Keratinocyte (primary cell): Measurements from ENCODE around the gene EIF2S2. TPM values are rescaled to one million over a fixed set of nuclear protein-coding genes. Genes with fewer than 3 reads are reported as not detected.

Source experiments
- DNase-seq: peaks from one replicate; pipeline ENCODE4 v3.0.0-alpha.2; 2011; ENCODE audit warnings: low read depth, missing footprints, low spot score
- FAIRE-seq: peaks from 2 replicates; lab custom pipeline; 2011; peaks lifted over from hg19 to GRCh38; lab: Jason Lieb, UNC
- H2AFZ ChIP-seq: 2 replicates; pipeline ENCODE4 v1.6.0; 2012; ENCODE audit warnings: low read length, control low read depth, inconsistent platforms; ENCODE audit not compliant: control insufficient read depth
- H3K27ac ChIP-seq: 2 replicates; pipeline ENCODE4 v1.5.1; 2011; ENCODE audit warnings: low read length; ENCODE audit not compliant: control insufficient read depth, insufficient read depth
- H3K27me3 ChIP-seq: 3 replicates; pipeline ENCODE4 v1.6.0; 2011; ENCODE audit warnings: low read length; ENCODE audit not compliant: control insufficient read depth, insufficient read depth; ENCODE audit errors: extremely low read depth
- H3K36me3 ChIP-seq, 2 experiments: 2 replicates in 1 of 2; 3 replicates in 1 of 2; pipeline ENCODE4 v1.5.1; 2011; ENCODE audit warnings: low read length in 2 of 2, mild to moderate bottlenecking in 1 of 2; ENCODE audit not compliant: control insufficient read depth in 2 of 2, insufficient read depth in 2 of 2; ENCODE audit errors: extremely low read depth in 1 of 2
- H3K4me1 ChIP-seq: 3 replicates; pipeline ENCODE4 v1.5.1; 2011; ENCODE audit warnings: low read length; ENCODE audit not compliant: control insufficient read depth, insufficient read depth; ENCODE audit errors: extremely low read depth
- H3K4me2 ChIP-seq: 3 replicates; pipeline ENCODE4 v1.6.0; 2011; ENCODE audit warnings: low read depth, low read length; ENCODE audit not compliant: control insufficient read depth, insufficient read depth; ENCODE audit errors: extremely low read depth
- H3K4me3 ChIP-seq, 3 experiments: fragments of 200-600 bp in 1 of 3; sonication (generic) in 1 of 3; 2 replicates in 2 of 3; 3 replicates in 1 of 3; pipeline ENCODE4 v1.5.1; 2011 to 2016; ENCODE audit warnings: low read length in 3 of 3, mild to moderate bottlenecking in 3 of 3, control low read depth in 2 of 3, inconsistent platforms in 1 of 3, low read depth in 1 of 3, mixed read lengths in 1 of 3, mixed run types in 1 of 3, moderate library complexity in 1 of 3; ENCODE audit not compliant: control insufficient read depth in 2 of 3, insufficient read depth in 2 of 3; ENCODE audit errors: extremely low read depth in 1 of 3
- H3K79me2 ChIP-seq: 2 replicates; pipeline ENCODE4 v1.6.0; 2012; ENCODE audit warnings: low read length; ENCODE audit not compliant: control insufficient read depth, insufficient read depth
- H3K9ac ChIP-seq: 3 replicates; pipeline ENCODE4 v1.6.0; 2011; ENCODE audit warnings: low read length; ENCODE audit not compliant: control insufficient read depth, insufficient read depth; ENCODE audit errors: extremely low read depth
- H3K9me1 ChIP-seq: 3 replicates; pipeline ENCODE4 v1.6.0; 2011; ENCODE audit warnings: low read length; ENCODE audit not compliant: control insufficient read depth, insufficient read depth; ENCODE audit errors: extremely low read depth
- H3K9me3 ChIP-seq: 2 replicates; pipeline ENCODE4 v1.5.1; 2012; ENCODE audit warnings: low read depth, low read length; ENCODE audit not compliant: control insufficient read depth
- H4K20me1 ChIP-seq: 3 replicates; pipeline ENCODE4 v1.6.0; 2011; ENCODE audit warnings: low read length; ENCODE audit not compliant: control insufficient read depth, insufficient read depth; ENCODE audit errors: extremely low read depth
- EZH2 ChIP-seq: IDR thresholded peaks from one replicate; pipeline ENCODE4 v1.6.1; 2012; ENCODE audit warnings: inconsistent platforms, mild to moderate bottlenecking, low read length, moderate library complexity
- dilution Hi-C: fragments of 300-500 bp; cut with MboI; formaldehyde crosslinking; loops from one replicate; pipeline ENCODE4 v1.7.0; 2020; ENCODE audit warnings: low sequenced_read_pairs; ENCODE audit not compliant: extremely low pct_ligation_motif_present
- polyA plus RNA-seq, 5 experiments: library from polyadenylated mRNA; depleted of rRNA in 3 of 5; stranded (reverse) in 3 of 5; stranded (forward) in 1 of 5; unstranded in 1 of 5; fragments of >200 nt; gene quantifications; 1 replicate in 1 of 5; 2 replicates in 3 of 5; 3 replicates in 1 of 5; pipeline versions ENCODE4 v1.2.1 to v1.2.3, GENCODE V29; 2011 to 2012; ENCODE audit warnings: missing spikeins in 2 of 5, low read depth in 1 of 5, low replicate concordance in 1 of 5
- TF ChIP-seq, protein P1 (sequence below), 3 experiments: IDR thresholded peaks in 1 of 3; conservative IDR thresholded peaks in 1 of 3; optimal IDR thresholded peaks in 1 of 3; 2 replicates in 2 of 3; 3 replicates in 1 of 3; pipeline versions ENCODE3 to v1.5.1; 2011; ENCODE audit warnings: low read length in 3 of 3, mild to moderate bottlenecking in 3 of 3, moderate library complexity in 2 of 3, control low read depth in 1 of 3, inconsistent platforms in 1 of 3; ENCODE audit not compliant: insufficient read depth in 2 of 3; ENCODE audit errors: extremely low read depth in 1 of 3

The EIF2S2 gene
- polyA plus RNA-seq, 1 donor (not counting 4 experiments of a cell fraction or from before 2014, with no cell fraction given) = 131 TPM

- TF ChIP-seq, protein P1, sequence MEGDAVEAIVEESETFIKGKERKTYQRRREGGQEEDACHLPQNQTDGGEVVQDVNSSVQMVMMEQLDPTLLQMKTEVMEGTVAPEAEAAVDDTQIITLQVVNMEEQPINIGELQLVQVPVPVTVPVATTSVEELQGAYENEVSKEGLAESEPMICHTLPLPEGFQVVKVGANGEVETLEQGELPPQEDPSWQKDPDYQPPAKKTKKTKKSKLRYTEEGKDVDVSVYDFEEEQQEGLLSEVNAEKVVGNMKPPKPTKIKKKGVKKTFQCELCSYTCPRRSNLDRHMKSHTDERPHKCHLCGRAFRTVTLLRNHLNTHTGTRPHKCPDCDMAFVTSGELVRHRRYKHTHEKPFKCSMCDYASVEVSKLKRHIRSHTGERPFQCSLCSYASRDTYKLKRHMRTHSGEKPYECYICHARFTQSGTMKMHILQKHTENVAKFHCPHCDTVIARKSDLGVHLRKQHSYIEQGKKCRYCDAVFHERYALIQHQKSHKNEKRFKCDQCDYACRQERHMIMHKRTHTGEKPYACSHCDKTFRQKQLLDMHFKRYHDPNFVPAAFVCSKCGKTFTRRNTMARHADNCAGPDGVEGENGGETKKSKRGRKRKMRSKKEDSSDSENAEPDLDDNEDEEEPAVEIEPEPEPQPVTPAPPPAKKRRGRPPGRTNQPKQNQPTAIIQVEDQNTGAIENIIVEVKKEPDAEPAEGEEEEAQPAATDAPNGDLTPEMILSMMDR (optimal IDR thresholded peaks at IDR 0.05 in 1 of 3, IDR thresholded peaks at IDR 0.05 in 1 of 3, conservative IDR thresholded peaks at IDR 0.05 in 1 of 3; ENCODE audit: extremely low read depth in 1 of 3, insufficient read depth in 2 of 3, low read length in 3 of 3) = no peak
- no peak for TF ChIP-seq EZH2
- peaks cover 19 to 58% of the 10 kb centered on the region in 2 experiments for H3K36me3 ChIP-seq
- H3K4me3 ChIP-seq = no peak overlapping the region
- H3K79me2 ChIP-seq = peaks cover 95% of the 10 kb centered on the region
- dilution Hi-C loops = no loop called here
- H3K27ac ChIP-seq = no peak overlapping the region
- no peak overlapping the region for H3K9ac ChIP-seq
- H3K9me1 ChIP-seq = peaks cover 7% of the 10 kb centered on the region
- H4K20me1 ChIP-seq = peaks cover 66% of the 10 kb centered on the region
- H3K27me3 ChIP-seq = no peaks in the 10 kb centered on the region
- H3K4me1 ChIP-seq = peaks cover 26% of the 10 kb centered on the region
- no peak overlapping the region for H2AFZ ChIP-seq
- FAIRE-seq (no peak), DNase-seq (no peak)
- no peaks in the 10 kb centered on the region for H3K9me3 ChIP-seq
- no peak overlapping the region for H3K4me2 ChIP-seq
These were observed 5.9 kb downstream of the EIF2S2 start for GRCh38 chr20:34105978-34106675.

GRCh38 chr20:34104059-34104458 is 8.0 kb downstream of the EIF2S2 start:
- H3K4me3 ChIP-seq = no peak overlapping the region
- H3K9me3 ChIP-seq = no peaks in the 10 kb centered on the region
- no peak for FAIRE-seq
- H3K79me2 ChIP-seq = peaks cover 90% of the 10 kb centered on the region
- no peaks in the 10 kb centered on the region for H3K27me3 ChIP-seq
- peaks cover 54% of the 10 kb centered on the region for H4K20me1 ChIP-seq
- H3K9ac ChIP-seq = no peak overlapping the region
- no peak overlapping the region for H3K4me2 ChIP-seq
- H3K36me3 ChIP-seq = peaks cover 29 to 58% of the 10 kb centered on the region in 2 experiments
- dilution Hi-C loops = no loop called here
- DNase-seq = no peak
- H3K4me1 ChIP-seq = peaks cover 9% of the 10 kb centered on the region
- peaks cover 3% of the 10 kb centered on the region for H3K9me1 ChIP-seq
- no peak for TF ChIP-seq EZH2
- TF ChIP-seq, protein P1 (optimal IDR thresholded peaks at IDR 0.05 in 1 of 3, IDR thresholded peaks at IDR 0.05 in 1 of 3, conservative IDR thresholded peaks at IDR 0.05 in 1 of 3; ENCODE audit: extremely low read depth in 1 of 3, insufficient read depth in 2 of 3, low read length in 3 of 3) = no peak
- no peak overlapping the region for H3K27ac ChIP-seq
- no peak overlapping the region for H2AFZ ChIP-seq
